Measurements from ENCODE around the gene KIAA1671.
A peak's percentile ranks its signal among the peaks of the same experiment; 100 is the strongest.

KIAA1671 gene

GRCh38 chr22:25069758-25070481 is 117.4 kb downstream of the KIAA1671 start:
- no peak for DNase-seq (ENCODE audit: low spot score)
- H3K27ac ChIP-seq: peak overlapping the region; percentile 47
- ChIA-PET CTCF (interaction anchor here (0.6 to 0.7 kb wide), 3 partner anchors 11 to 21 kb away, joined by 3 to 4 read pairs (median 4); no protein-coding TSS in a partner anchor), POLR2A (ENCODE audit: low non-redundant PET) (no interaction called here)
- TF ChIP-seq CTCF (conservative IDR thresholded peaks at IDR 0.05; ENCODE audit: low read depth): no peak

GRCh38 chr22:25070956-25071355 is 118.4 kb downstream of the KIAA1671 start:
- no peak for TF ChIP-seq CTCF (conservative IDR thresholded peaks at IDR 0.05; ENCODE audit: low read depth)
- CTCF ChIA-PET: interaction anchor here (0.7 kb wide), 1 partner anchor 10 kb away, joined by 4 read pairs; no protein-coding TSS in a partner anchor
- DNase-seq (ENCODE audit: low spot score): no peak
- no peak overlapping the region for H3K27ac ChIP-seq
- POLR2A ChIA-PET (ENCODE audit: low non-redundant PET): interaction anchor here (0.5 kb wide), 1 partner anchor 13 kb away, joined by 6 read pairs; no protein-coding TSS in a partner anchor

- no peak for DNase-seq (ENCODE audit: low spot score)
- POLR2A ChIA-PET (ENCODE audit: low non-redundant PET): no interaction called here
- no peak for TF ChIP-seq CTCF (conservative IDR thresholded peaks at IDR 0.05; ENCODE audit: low read depth)
- CTCF ChIA-PET: no interaction called here
- peak overlapping the region; percentile 24 for H3K27ac ChIP-seq
These were observed 119.2 kb downstream of the KIAA1671 start for GRCh38 chr22:25071720-25072119.

- no peak for TF ChIP-seq CTCF (conservative IDR thresholded peaks at IDR 0.05; ENCODE audit: low read depth)
- peak overlapping the region; percentile 24 for H3K27ac ChIP-seq
- ChIA-PET CTCF (no interaction called here), POLR2A (ENCODE audit: low non-redundant PET) (no interaction called here)
- no peak for DNase-seq (ENCODE audit: low spot score)
These were observed 119.9 kb downstream of the KIAA1671 start for GRCh38 chr22:25072406-25072805.

- DNase-seq (ENCODE audit: low spot score): no peak
- H3K27ac ChIP-seq: no peak overlapping the region
- no peak for TF ChIP-seq CTCF (conservative IDR thresholded peaks at IDR 0.05; ENCODE audit: low read depth)
- ChIA-PET CTCF (no interaction called here), POLR2A (ENCODE audit: low non-redundant PET) (no interaction called here)
These were observed 123.8 kb downstream of the KIAA1671 start for GRCh38 chr22:25076336-25076735.

GRCh38 chr22:25077056-25077455 is 124.5 kb downstream of the KIAA1671 start:
- no peak for DNase-seq (ENCODE audit: low spot score)
- peak overlapping the region; percentile 30 for H3K27ac ChIP-seq
- POLR2A ChIA-PET (ENCODE audit: low non-redundant PET): no interaction called here
- TF ChIP-seq CTCF (conservative IDR thresholded peaks at IDR 0.05; ENCODE audit: low read depth): no peak
- CTCF ChIA-PET: no interaction called here
